Neural cell (in vitro differentiated cells): Measurements from ENCODE around the gene KAT2A. TPM values are rescaled to one million over a fixed set of nuclear protein-coding genes. Genes with fewer than 3 reads are reported as not detected.

ENCODE experiments used
- H2AFZ ChIP-seq: fragments of 200-600, 300-800 bp; sonication (generic), shearing (Covaris generic); 2 replicates; pipeline ENCODE4 v1.6.0; 2014; ENCODE audit warnings: low read depth, mild to moderate bottlenecking, antibody characterized with exemption, low read length, moderate library complexity
- H3F3A ChIP-seq: fragments of 200-600 bp; shearing (Covaris generic); 2 replicates; pipeline ENCODE4 v1.6.1; 2016; ENCODE audit warnings: mild to moderate bottlenecking, moderate library complexity, mixed read lengths, antibody characterized with exemption, low read length; ENCODE audit not compliant: insufficient read depth, poor library complexity, severe bottlenecking
- H3K27ac ChIP-seq: fragments of 200-600, 300-800 bp; sonication (generic), shearing (Covaris generic); 2 replicates; pipeline ENCODE4 v1.5.1; 2014; ENCODE audit warnings: mild to moderate bottlenecking, low read length, moderate library complexity
- H3K27me3 ChIP-seq: fragments of 300-800, 200-600 bp; sonication (generic), shearing (Covaris generic); 2 replicates; pipeline ENCODE4 v1.6.0; 2014; ENCODE audit warnings: mild to moderate bottlenecking, low read depth, low read length, moderate library complexity; ENCODE audit not compliant: insufficient read depth
- H3K36me3 ChIP-seq: fragments of 300-800, 200-600 bp; sonication (generic), shearing (Covaris generic); 2 replicates; pipeline ENCODE4 v1.5.1; 2014; ENCODE audit warnings: mild to moderate bottlenecking, antibody characterized with exemption, low read length, moderate library complexity; ENCODE audit not compliant: insufficient read depth
- H3K4me2 ChIP-seq: fragments of 300-800, 200-600 bp; sonication (generic), shearing (Covaris generic); 2 replicates; pipeline ENCODE4 v1.6.0; 2014; ENCODE audit warnings: mild to moderate bottlenecking, low read length
- H3K4me3 ChIP-seq: fragments of 300-800, 200-600 bp; sonication (generic), shearing (Covaris generic); 2 replicates; pipeline ENCODE4 v1.5.1; 2014; ENCODE audit warnings: mild to moderate bottlenecking, low read length, moderate library complexity
- H3K79me2 ChIP-seq: fragments of 200-600 bp; shearing (Covaris generic); replicated peaks from 2 replicates; pipeline ENCODE4 v1.6.0; 2014; ENCODE audit warnings: mild to moderate bottlenecking, low read length, moderate library complexity; ENCODE audit not compliant: insufficient read depth
- H3K9ac ChIP-seq: fragments of 300-800, 200-600 bp; sonication (generic), shearing (Covaris generic); 2 replicates; pipeline ENCODE4 v1.6.1; 2016; ENCODE audit warnings: mild to moderate bottlenecking, low read length, mixed read lengths
- H3K9me2 ChIP-seq: fragments of 200-600 bp; shearing (Covaris generic); 2 replicates; pipeline ENCODE4 v1.6.1; 2016; ENCODE audit warnings: mild to moderate bottlenecking, low read length, mixed read lengths; ENCODE audit not compliant: insufficient read depth
- H3K9me3 ChIP-seq: fragments of 200-600, 300-800 bp; sonication (generic), shearing (Covaris generic); 2 replicates; pipeline ENCODE4 v1.6.1; 2016; ENCODE audit warnings: mild to moderate bottlenecking, mixed run types, low read length, moderate library complexity, mixed read lengths
- H4K20me1 ChIP-seq: fragments of 200-600 bp; shearing (Covaris generic); 2 replicates; pipeline ENCODE4 v1.6.1; 2016; ENCODE audit warnings: mild to moderate bottlenecking, mixed run types; ENCODE audit not compliant: insufficient read depth
- EP300 ChIP-seq: fragments of 450-650 bp; conservative IDR thresholded peaks from 2 replicates; pipeline ENCODE4 v1.6.1; 2014; ENCODE audit warnings: antibody characterized with exemption, mild to moderate bottlenecking, moderate library complexity; ENCODE audit not compliant: poor library complexity, severe bottlenecking
- EZH2 ChIP-seq: fragments of 200-600, 300-800 bp; shearing (Covaris generic), sonication (generic); IDR thresholded peaks from 2 replicates; pipeline ENCODE4 v1.6.1; 2014; ENCODE audit warnings: antibody characterized with exemption, low read length, borderline replicate concordance, mild to moderate bottlenecking; ENCODE audit not compliant: insufficient read depth, poor library complexity, severe bottlenecking
- MXI1 ChIP-seq: fragments of 450-650 bp; conservative IDR thresholded peaks from 2 replicates; pipeline ENCODE4 v1.6.1; 2014; ENCODE audit warnings: antibody characterized with exemption, mild to moderate bottlenecking; ENCODE audit not compliant: poor library complexity, severe bottlenecking
- POLR2AphosphoS5 ChIP-seq: IDR thresholded peaks from 2 replicates; pipeline ENCODE4 v1.6.1; 2012
- RAD21 ChIP-seq: fragments of 450-650 bp; conservative IDR thresholded peaks from 2 replicates; pipeline ENCODE4 v1.6.1; 2014; ENCODE audit warnings: antibody characterized with exemption, mild to moderate bottlenecking, moderate library complexity
- SMC3 ChIP-seq: fragments of 450-650 bp; conservative IDR thresholded peaks from 2 replicates; pipeline ENCODE4 v1.6.1; 2014; ENCODE audit warnings: antibody characterized with exemption, mild to moderate bottlenecking, moderate library complexity; ENCODE audit not compliant: poor library complexity
- TAF1 ChIP-seq: IDR thresholded peaks from 2 replicates; pipeline ENCODE4 v1.6.1; 2012; ENCODE audit warnings: low read depth
- polyA plus RNA-seq: library from polyadenylated mRNA; depleted of rRNA; stranded (reverse); fragments of >200 nt; gene quantifications from 2 replicates; pipeline ENCODE4 v1.2.3, GENCODE V29; 2014
- TF ChIP-seq, protein P1 (sequence below): IDR thresholded peaks from 2 replicates; pipeline ENCODE4 v1.6.1; 2012; ENCODE audit warnings: borderline replicate concordance
- TF ChIP-seq, protein P2 (sequence below): fragments of 450-650 bp; IDR thresholded peaks from 2 replicates; pipeline ENCODE4 v1.5.1; 2014; ENCODE audit warnings: antibody characterized with exemption, mild to moderate bottlenecking, moderate library complexity; ENCODE audit not compliant: poor library complexity, severe bottlenecking

KAT2A gene
- polyA plus RNA-seq, 1 donor from 2014 or later: 39.9 TPM

DNA sequence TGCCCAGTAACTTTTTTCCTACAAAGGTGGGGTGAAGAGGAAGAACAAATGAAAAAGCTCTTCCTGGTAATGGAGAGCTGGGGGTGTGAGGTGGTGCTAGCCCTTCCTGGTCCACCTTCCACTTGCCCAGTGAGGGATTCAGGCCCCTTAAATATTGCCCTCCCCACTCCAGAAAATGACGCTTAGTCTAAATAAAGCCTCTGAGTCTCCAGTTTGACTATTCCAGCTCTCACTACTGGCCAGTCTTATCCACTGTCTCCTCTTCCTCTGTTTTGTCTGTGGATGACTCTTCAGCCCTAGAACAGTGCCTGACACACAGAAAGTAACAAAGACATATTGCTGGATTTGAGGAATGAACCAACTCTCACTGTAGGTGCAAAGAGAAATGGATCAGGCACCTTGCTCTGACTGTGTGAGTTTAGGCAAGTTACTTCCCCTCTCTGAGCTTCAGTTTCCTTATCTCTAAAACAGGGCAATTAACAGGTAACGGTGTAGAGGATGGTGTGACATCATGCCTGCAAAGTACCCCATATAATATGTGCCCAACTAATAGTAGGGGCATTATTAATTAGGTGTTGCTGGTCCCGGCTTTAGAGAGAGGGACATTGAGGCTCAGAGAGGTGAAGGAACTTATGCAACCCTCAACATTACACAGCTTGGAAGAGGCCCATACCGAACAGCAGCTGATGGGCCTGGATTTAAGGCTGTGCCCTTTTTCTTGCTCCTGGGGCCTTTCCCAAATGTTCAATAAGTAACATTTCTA lies 44.2 kb downstream of the KAT2A start:
- no peaks in the 10 kb centered on the region for H3K79me2 ChIP-seq
- no peak overlapping the region for H3K4me2 ChIP-seq
- peaks cover 21% of the 10 kb centered on the region for H3K27me3 ChIP-seq
- no peak overlapping the region for H3K9ac ChIP-seq
- H3K9me3 ChIP-seq: no peaks in the 10 kb centered on the region
- TF ChIP-seq EZH2 (no peak), EP300 (no peak), SMC3 (no peak), MXI1 (no peak), TAF1 (no peak), RAD21 (no peak), POLR2AphosphoS5 (no peak)
- TF ChIP-seq, protein P1, sequence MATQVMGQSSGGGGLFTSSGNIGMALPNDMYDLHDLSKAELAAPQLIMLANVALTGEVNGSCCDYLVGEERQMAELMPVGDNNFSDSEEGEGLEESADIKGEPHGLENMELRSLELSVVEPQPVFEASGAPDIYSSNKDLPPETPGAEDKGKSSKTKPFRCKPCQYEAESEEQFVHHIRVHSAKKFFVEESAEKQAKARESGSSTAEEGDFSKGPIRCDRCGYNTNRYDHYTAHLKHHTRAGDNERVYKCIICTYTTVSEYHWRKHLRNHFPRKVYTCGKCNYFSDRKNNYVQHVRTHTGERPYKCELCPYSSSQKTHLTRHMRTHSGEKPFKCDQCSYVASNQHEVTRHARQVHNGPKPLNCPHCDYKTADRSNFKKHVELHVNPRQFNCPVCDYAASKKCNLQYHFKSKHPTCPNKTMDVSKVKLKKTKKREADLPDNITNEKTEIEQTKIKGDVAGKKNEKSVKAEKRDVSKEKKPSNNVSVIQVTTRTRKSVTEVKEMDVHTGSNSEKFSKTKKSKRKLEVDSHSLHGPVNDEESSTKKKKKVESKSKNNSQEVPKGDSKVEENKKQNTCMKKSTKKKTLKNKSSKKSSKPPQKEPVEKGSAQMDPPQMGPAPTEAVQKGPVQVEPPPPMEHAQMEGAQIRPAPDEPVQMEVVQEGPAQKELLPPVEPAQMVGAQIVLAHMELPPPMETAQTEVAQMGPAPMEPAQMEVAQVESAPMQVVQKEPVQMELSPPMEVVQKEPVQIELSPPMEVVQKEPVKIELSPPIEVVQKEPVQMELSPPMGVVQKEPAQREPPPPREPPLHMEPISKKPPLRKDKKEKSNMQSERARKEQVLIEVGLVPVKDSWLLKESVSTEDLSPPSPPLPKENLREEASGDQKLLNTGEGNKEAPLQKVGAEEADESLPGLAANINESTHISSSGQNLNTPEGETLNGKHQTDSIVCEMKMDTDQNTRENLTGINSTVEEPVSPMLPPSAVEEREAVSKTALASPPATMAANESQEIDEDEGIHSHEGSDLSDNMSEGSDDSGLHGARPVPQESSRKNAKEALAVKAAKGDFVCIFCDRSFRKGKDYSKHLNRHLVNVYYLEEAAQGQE: no peak
- TF ChIP-seq, protein P2, sequence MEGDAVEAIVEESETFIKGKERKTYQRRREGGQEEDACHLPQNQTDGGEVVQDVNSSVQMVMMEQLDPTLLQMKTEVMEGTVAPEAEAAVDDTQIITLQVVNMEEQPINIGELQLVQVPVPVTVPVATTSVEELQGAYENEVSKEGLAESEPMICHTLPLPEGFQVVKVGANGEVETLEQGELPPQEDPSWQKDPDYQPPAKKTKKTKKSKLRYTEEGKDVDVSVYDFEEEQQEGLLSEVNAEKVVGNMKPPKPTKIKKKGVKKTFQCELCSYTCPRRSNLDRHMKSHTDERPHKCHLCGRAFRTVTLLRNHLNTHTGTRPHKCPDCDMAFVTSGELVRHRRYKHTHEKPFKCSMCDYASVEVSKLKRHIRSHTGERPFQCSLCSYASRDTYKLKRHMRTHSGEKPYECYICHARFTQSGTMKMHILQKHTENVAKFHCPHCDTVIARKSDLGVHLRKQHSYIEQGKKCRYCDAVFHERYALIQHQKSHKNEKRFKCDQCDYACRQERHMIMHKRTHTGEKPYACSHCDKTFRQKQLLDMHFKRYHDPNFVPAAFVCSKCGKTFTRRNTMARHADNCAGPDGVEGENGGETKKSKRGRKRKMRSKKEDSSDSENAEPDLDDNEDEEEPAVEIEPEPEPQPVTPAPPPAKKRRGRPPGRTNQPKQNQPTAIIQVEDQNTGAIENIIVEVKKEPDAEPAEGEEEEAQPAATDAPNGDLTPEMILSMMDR: no peak
- no peak overlapping the region for H2AFZ ChIP-seq
- no peaks in the 10 kb centered on the region for H3K9me2 ChIP-seq
- no peak overlapping the region for H3K27ac ChIP-seq
- H3F3A ChIP-seq: no peaks in the 10 kb centered on the region
- H3K4me3 ChIP-seq: no peak overlapping the region
- no peaks in the 10 kb centered on the region for H3K36me3 ChIP-seq
- H4K20me1 ChIP-seq: no peaks in the 10 kb centered on the region

DNA sequence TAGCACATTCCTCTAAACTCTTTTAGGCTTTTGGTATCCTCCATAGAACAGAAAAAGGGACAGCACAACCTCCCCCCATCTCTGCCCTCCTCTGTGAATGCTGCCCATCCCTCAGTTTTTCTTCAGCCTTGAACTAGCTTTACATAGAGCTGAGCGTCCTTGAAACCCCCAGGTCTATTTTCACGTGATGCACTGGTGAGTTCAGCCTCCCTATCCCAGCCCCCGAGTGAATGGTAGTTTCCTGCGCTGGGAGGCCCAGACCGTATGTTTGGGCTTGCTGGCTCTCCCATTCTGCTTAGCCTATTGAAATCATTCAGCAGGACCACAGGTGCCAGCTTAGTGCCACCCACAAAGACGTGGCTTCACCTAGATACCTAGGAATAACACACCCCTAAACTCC lies 45.4 kb downstream of the KAT2A start:
- Histone ChIP-seq H3K4me3 (no peak overlapping the region), H2AFZ (no peak overlapping the region), H3K79me2 (no peaks in the 10 kb centered on the region), H3K27me3 (peaks cover 33% of the 10 kb centered on the region), H3K27ac (no peak overlapping the region), H3K9ac (no peak overlapping the region), H3K36me3 (no peaks in the 10 kb centered on the region), H3K9me3 (no peaks in the 10 kb centered on the region), H3F3A (no peaks in the 10 kb centered on the region), H4K20me1 (no peaks in the 10 kb centered on the region), H3K4me2 (no peak overlapping the region), H3K9me2 (no peaks in the 10 kb centered on the region)
- TF ChIP-seq, protein P2: no peak
- TF ChIP-seq EP300: no peak
- no peak for TF ChIP-seq TAF1
- TF ChIP-seq RAD21: no peak
- no peak for TF ChIP-seq POLR2AphosphoS5
- TF ChIP-seq, protein P1: no peak
- no peak for TF ChIP-seq EZH2
- no peak for TF ChIP-seq MXI1
- TF ChIP-seq SMC3: no peak
